Measurements from ENCODE around the gene CERS4.

Gene CERS4

GRCh38 chr19:8208922-8209461 is at the start of gene CERS4:
TSS of gene CERS4 (plus strand) at chr19:8209370. CDS start at chr19:8251077, 41,707 bp downstream.
- Histone ChIP-seq H3K27me3 (ENCODE audit: control insufficient read depth in 5 of 5, insufficient read depth in 4 of 5, low read length in 5 of 5) (peaks cover 0 to 11% (median 0%) of the 10 kb centered on the region in 5 donors), H3K9ac (ENCODE audit: low read length in 5 of 5) (peak within 1 kb of the TSS in 4 of 5 donors; percentile 75 to 83 (median 82)), H3K9me3 (ENCODE audit: control insufficient read depth in 5 of 5, low read length in 5 of 5) (no peaks in the 10 kb centered on the region), H3K36me3 (ENCODE audit: control insufficient read depth in 5 of 5, insufficient read depth in 5 of 5, low read length in 5 of 5) (no peaks in the 10 kb centered on the region), H3K4me1 (ENCODE audit: control insufficient read depth in 5 of 5, insufficient read depth in 5 of 5, low read length in 5 of 5) (peaks cover 0 to 22% (median 20%) of the 10 kb centered on the region in 5 donors), H3K4me3 (ENCODE audit: low read depth in 1 of 5, low read length in 5 of 5) (peak within 1 kb of the TSS; percentile 67 to 84 (median 72)), H3K27ac (ENCODE audit: low read depth, low read length) (peak within 1 kb of the TSS; percentile 23)

GRCh38 chr19:8161135-8161646 is 48.0 kb upstream of the CERS4 start:
- no peak overlapping the region for H3K27ac ChIP-seq (ENCODE audit: low read depth, low read length)
- H3K36me3 ChIP-seq (ENCODE audit: control insufficient read depth in 5 of 5, insufficient read depth in 5 of 5, low read length in 5 of 5): no peaks in the 10 kb centered on the region
- no peaks in the 10 kb centered on the region for H3K4me1 ChIP-seq (ENCODE audit: control insufficient read depth in 5 of 5, insufficient read depth in 5 of 5, low read length in 5 of 5)
- no peak overlapping the region for H3K4me3 ChIP-seq (ENCODE audit: low read depth in 1 of 5, low read length in 5 of 5)
- H3K9me3 ChIP-seq (ENCODE audit: control insufficient read depth in 5 of 5, low read length in 5 of 5): no peaks in the 10 kb centered on the region
- no peak overlapping the region for H3K9ac ChIP-seq (ENCODE audit: low read length in 5 of 5)
- peaks cover 0 to 3% (median 0%) of the 10 kb centered on the region in 5 donors for H3K27me3 ChIP-seq (ENCODE audit: control insufficient read depth in 5 of 5, insufficient read depth in 4 of 5, low read length in 5 of 5)

- Histone ChIP-seq H3K36me3 (ENCODE audit: control insufficient read depth in 5 of 5, insufficient read depth in 5 of 5, low read length in 5 of 5) (no peaks in the 10 kb centered on the region), H3K9ac (ENCODE audit: low read length in 5 of 5) (no peak overlapping the region), H3K4me3 (ENCODE audit: low read depth in 1 of 5, low read length in 5 of 5) (no peak overlapping the region), H3K27ac (ENCODE audit: low read depth, low read length) (no peak overlapping the region), H3K9me3 (ENCODE audit: control insufficient read depth in 5 of 5, low read length in 5 of 5) (no peaks in the 10 kb centered on the region), H3K27me3 (ENCODE audit: control insufficient read depth in 5 of 5, insufficient read depth in 4 of 5, low read length in 5 of 5) (no peaks in the 10 kb centered on the region), H3K4me1 (ENCODE audit: control insufficient read depth in 5 of 5, insufficient read depth in 5 of 5, low read length in 5 of 5) (peaks cover 0 to 5% (median 0%) of the 10 kb centered on the region in 5 donors)
Measured at GRCh38 chr19:8163759-8164158, 45.4 kb upstream of the CERS4 start.

DNA sequence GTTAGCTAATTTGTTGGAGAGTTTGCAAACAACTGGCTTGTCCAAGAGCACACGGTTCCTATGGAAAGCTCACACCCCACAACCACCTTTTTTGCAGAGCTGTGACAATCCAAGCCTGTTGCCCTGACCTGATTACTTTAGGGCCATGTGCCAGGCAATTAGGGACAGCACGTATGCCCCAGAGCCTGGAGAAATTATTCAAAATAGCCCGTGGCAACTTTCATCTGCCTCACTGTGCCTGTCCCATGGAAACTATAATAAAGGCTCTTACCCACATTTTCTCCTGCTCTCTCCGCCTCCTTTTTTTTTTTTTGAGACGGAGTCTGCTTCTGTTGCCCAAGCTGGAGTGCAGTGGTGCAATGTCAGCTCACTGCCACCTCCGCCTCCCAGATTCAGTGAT is 41.2 kb upstream of the CERS4 start:
- H3K36me3 ChIP-seq (ENCODE audit: control insufficient read depth in 5 of 5, insufficient read depth in 5 of 5, low read length in 5 of 5): no peaks in the 10 kb centered on the region
- H3K4me1 ChIP-seq (ENCODE audit: control insufficient read depth in 5 of 5, insufficient read depth in 5 of 5, low read length in 5 of 5): peaks cover 0 to 5% (median 0%) of the 10 kb centered on the region in 5 donors
- no peak overlapping the region for H3K9ac ChIP-seq (ENCODE audit: low read length in 5 of 5)
- H3K27me3 ChIP-seq (ENCODE audit: control insufficient read depth in 5 of 5, insufficient read depth in 4 of 5, low read length in 5 of 5): peaks cover 0 to 4% (median 0%) of the 10 kb centered on the region in 5 donors
- H3K9me3 ChIP-seq (ENCODE audit: control insufficient read depth in 5 of 5, low read length in 5 of 5): no peaks in the 10 kb centered on the region
- no peak overlapping the region for H3K27ac ChIP-seq (ENCODE audit: low read depth, low read length)
- H3K4me3 ChIP-seq (ENCODE audit: low read depth in 1 of 5, low read length in 5 of 5): no peak overlapping the region

GRCh38 chr19:8168537-8168936 is 40.6 kb upstream of the CERS4 start:
- Histone ChIP-seq H3K27ac (ENCODE audit: low read depth, low read length) (no peak overlapping the region), H3K27me3 (ENCODE audit: control insufficient read depth in 5 of 5, insufficient read depth in 4 of 5, low read length in 5 of 5) (peaks cover 0 to 4% (median 0%) of the 10 kb centered on the region in 5 donors), H3K36me3 (ENCODE audit: control insufficient read depth in 5 of 5, insufficient read depth in 5 of 5, low read length in 5 of 5) (no peaks in the 10 kb centered on the region), H3K4me1 (ENCODE audit: control insufficient read depth in 5 of 5, insufficient read depth in 5 of 5, low read length in 5 of 5) (peaks cover 0 to 5% (median 0%) of the 10 kb centered on the region in 5 donors), H3K9ac (ENCODE audit: low read length in 5 of 5) (no peak overlapping the region), H3K4me3 (ENCODE audit: low read depth in 1 of 5, low read length in 5 of 5) (no peak overlapping the region), H3K9me3 (ENCODE audit: control insufficient read depth in 5 of 5, low read length in 5 of 5) (no peaks in the 10 kb centered on the region)

DNA sequence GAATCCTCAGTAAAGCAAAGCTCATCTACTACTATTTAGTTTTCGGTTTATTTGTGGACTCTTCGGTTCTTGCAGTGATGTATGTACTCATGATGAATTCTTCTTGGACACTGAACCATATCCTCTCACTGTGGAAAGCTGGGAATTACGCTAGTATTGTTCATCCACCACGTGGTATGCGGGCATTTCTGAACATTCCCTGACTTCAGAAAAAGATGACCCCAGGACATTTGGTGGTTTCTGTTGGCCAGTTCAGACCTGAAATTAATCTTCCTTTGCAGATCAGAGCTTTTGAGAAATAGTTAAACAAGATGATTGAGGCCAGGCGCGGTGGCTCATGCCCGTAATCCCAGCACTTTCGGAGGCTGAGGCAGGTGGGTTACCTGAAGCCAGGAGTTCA is 34.5 kb upstream of the CERS4 start:
- H3K9ac ChIP-seq (ENCODE audit: low read length in 5 of 5): no peak overlapping the region
- no peaks in the 10 kb centered on the region for H3K36me3 ChIP-seq (ENCODE audit: control insufficient read depth in 5 of 5, insufficient read depth in 5 of 5, low read length in 5 of 5)
- no peak overlapping the region for H3K4me3 ChIP-seq (ENCODE audit: low read depth in 1 of 5, low read length in 5 of 5)
- H3K27me3 ChIP-seq (ENCODE audit: control insufficient read depth in 5 of 5, insufficient read depth in 4 of 5, low read length in 5 of 5): peaks cover 0 to 4% (median 0%) of the 10 kb centered on the region in 5 donors
- no peaks in the 10 kb centered on the region for H3K4me1 ChIP-seq (ENCODE audit: control insufficient read depth in 5 of 5, insufficient read depth in 5 of 5, low read length in 5 of 5)
- no peak overlapping the region for H3K27ac ChIP-seq (ENCODE audit: low read depth, low read length)
- no peaks in the 10 kb centered on the region for H3K9me3 ChIP-seq (ENCODE audit: control insufficient read depth in 5 of 5, low read length in 5 of 5)

DNA sequence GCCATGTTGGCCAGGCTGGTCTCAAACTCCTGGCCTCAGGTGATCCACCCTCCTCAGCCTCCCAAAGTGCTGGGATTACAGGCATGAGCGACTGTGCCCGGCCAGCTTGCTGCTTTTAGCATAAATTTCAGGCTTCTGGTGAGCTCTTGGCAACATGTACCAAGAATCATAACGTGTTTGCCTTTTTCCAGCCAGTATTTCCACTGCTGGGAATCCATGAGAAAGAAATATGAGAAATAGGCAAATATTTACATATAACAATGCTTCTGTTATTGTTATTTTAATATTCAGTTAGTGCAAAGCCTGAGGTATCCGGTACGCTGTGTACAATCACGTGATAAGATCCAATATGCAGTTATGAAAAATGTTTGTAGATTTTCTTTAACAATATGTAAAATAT is 29.2 kb upstream of the CERS4 start:
- Histone ChIP-seq H3K36me3 (ENCODE audit: control insufficient read depth in 5 of 5, insufficient read depth in 5 of 5, low read length in 5 of 5) (no peaks in the 10 kb centered on the region), H3K4me3 (ENCODE audit: low read depth in 1 of 5, low read length in 5 of 5) (no peak overlapping the region), H3K9me3 (ENCODE audit: control insufficient read depth in 5 of 5, low read length in 5 of 5) (no peaks in the 10 kb centered on the region), H3K27me3 (ENCODE audit: control insufficient read depth in 5 of 5, insufficient read depth in 4 of 5, low read length in 5 of 5) (no peaks in the 10 kb centered on the region), H3K9ac (ENCODE audit: low read length in 5 of 5) (no peak overlapping the region), H3K4me1 (ENCODE audit: control insufficient read depth in 5 of 5, insufficient read depth in 5 of 5, low read length in 5 of 5) (no peaks in the 10 kb centered on the region), H3K27ac (ENCODE audit: low read depth, low read length) (no peak overlapping the region)

DNA sequence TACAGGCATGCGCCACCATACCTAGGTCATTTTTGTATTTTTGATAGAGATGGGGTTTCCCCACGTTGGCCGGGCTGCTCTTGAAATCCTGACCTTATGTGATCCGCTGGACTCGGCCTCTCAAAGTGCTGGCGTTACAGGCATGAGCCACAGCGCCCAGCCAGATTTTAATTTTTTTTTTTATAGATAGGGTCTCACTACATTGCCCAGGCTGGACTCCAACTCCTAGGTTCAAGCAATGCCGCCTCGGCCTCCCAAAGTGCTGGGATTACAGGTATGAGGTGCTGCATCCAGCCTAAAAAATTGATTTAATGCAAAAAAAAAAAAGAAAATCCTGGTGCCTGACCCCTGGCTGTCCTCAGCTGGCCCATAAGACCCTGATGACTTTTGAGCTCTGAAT is 24.9 kb upstream of the CERS4 start:
- H3K27ac ChIP-seq (ENCODE audit: low read depth, low read length): no peak overlapping the region
- no peaks in the 10 kb centered on the region for H3K36me3 ChIP-seq (ENCODE audit: control insufficient read depth in 5 of 5, insufficient read depth in 5 of 5, low read length in 5 of 5)
- no peaks in the 10 kb centered on the region for H3K27me3 ChIP-seq (ENCODE audit: control insufficient read depth in 5 of 5, insufficient read depth in 4 of 5, low read length in 5 of 5)
- H3K4me3 ChIP-seq (ENCODE audit: low read depth in 1 of 5, low read length in 5 of 5): no peak overlapping the region
- no peaks in the 10 kb centered on the region for H3K9me3 ChIP-seq (ENCODE audit: control insufficient read depth in 5 of 5, low read length in 5 of 5)
- no peak overlapping the region for H3K9ac ChIP-seq (ENCODE audit: low read length in 5 of 5)
- H3K4me1 ChIP-seq (ENCODE audit: control insufficient read depth in 5 of 5, insufficient read depth in 5 of 5, low read length in 5 of 5): no peaks in the 10 kb centered on the region

GRCh38 chr19:8185343-8186068 is 23.7 kb upstream of the CERS4 start:
- Histone ChIP-seq H3K36me3 (ENCODE audit: control insufficient read depth in 5 of 5, insufficient read depth in 5 of 5, low read length in 5 of 5) (no peaks in the 10 kb centered on the region), H3K4me3 (ENCODE audit: low read depth in 1 of 5, low read length in 5 of 5) (no peak overlapping the region), H3K9ac (ENCODE audit: low read length in 5 of 5) (no peak overlapping the region), H3K9me3 (ENCODE audit: control insufficient read depth in 5 of 5, low read length in 5 of 5) (no peaks in the 10 kb centered on the region), H3K4me1 (ENCODE audit: control insufficient read depth in 5 of 5, insufficient read depth in 5 of 5, low read length in 5 of 5) (no peaks in the 10 kb centered on the region), H3K27ac (ENCODE audit: low read depth, low read length) (no peak overlapping the region), H3K27me3 (ENCODE audit: control insufficient read depth in 5 of 5, insufficient read depth in 4 of 5, low read length in 5 of 5) (no peaks in the 10 kb centered on the region)

- Histone ChIP-seq H3K4me3 (ENCODE audit: low read depth in 1 of 5, low read length in 5 of 5) (no peak overlapping the region), H3K27me3 (ENCODE audit: control insufficient read depth in 5 of 5, insufficient read depth in 4 of 5, low read length in 5 of 5) (peaks cover 0 to 3% (median 0%) of the 10 kb centered on the region in 5 donors), H3K9ac (ENCODE audit: low read length in 5 of 5) (no peak overlapping the region), H3K36me3 (ENCODE audit: control insufficient read depth in 5 of 5, insufficient read depth in 5 of 5, low read length in 5 of 5) (no peaks in the 10 kb centered on the region), H3K27ac (ENCODE audit: low read depth, low read length) (no peak overlapping the region), H3K9me3 (ENCODE audit: control insufficient read depth in 5 of 5, low read length in 5 of 5) (no peaks in the 10 kb centered on the region), H3K4me1 (ENCODE audit: control insufficient read depth in 5 of 5, insufficient read depth in 5 of 5, low read length in 5 of 5) (peaks cover 0 to 15% (median 0%) of the 10 kb centered on the region in 5 donors)
Measured at GRCh38 chr19:8192221-8192820, 16.8 kb upstream of the CERS4 start.

All from subcutaneous abdominal adipose tissue (tissue), 5 donors.